Stimulated activated CD8-positive, alpha-beta memory T cell treated with anti-CD3 and anti-CD28 coated beads, Interleukin-7, amount 100 ng/mL, for 48 hours (primary cell): Measurements from ENCODE around the gene ALDH1A1.
"Not testable (repeated sequence)": the region's sequence is repeated elsewhere in the genome, so short reads cannot be mapped to it uniquely, and the experiment has no call there.

Experiments used
- DNase-seq, 2 donors: peaks; one replicate each; pipeline ENCODE4 v3.0.0-alpha.2; 2020; ENCODE audit warnings: low read depth in 1 of 2; ENCODE audit errors: extremely low read depth in 1 of 2

Gene ALDH1A1

DNA sequence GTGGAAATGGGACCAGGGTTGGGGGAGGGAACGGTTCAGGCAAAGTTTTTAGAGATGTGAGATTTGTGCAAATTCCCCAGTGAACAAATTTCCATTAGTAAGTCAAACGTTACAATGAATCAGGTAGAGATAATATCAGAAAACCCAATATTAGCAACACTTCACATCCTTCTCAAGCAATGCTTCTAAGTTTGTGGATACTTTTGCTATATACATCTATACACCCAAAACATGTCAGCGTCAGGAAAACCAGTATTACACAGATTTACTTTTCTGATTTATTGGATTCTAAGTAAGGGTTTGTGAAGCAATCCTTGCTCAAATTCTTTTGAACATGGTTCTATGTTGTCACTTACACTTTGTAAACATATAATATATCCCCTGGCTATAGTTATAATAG, 6.5 kb downstream of the ALDH1A1 start:
- no peak for DNase-seq

DNA sequence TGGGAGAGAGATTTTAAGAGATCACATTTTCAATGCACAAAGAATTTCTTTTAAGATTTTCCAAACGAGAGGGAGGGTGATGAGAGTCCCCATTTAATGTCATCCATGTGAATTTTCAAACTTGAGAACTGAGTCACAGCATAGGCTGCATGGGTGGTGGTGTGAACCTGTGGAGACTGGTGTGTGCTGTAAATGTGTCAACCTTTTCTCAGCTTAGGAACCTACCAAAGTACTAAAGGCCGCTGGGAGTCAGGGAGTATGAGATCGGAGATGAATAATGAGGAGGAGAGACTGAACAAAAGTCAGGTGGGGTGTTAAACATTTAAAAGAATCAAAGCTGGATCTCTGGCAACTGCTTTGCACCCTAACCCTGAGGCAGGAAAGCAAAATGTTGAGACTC, 7.5 kb downstream of the ALDH1A1 start:
- DNase-seq = no peak

DNA sequence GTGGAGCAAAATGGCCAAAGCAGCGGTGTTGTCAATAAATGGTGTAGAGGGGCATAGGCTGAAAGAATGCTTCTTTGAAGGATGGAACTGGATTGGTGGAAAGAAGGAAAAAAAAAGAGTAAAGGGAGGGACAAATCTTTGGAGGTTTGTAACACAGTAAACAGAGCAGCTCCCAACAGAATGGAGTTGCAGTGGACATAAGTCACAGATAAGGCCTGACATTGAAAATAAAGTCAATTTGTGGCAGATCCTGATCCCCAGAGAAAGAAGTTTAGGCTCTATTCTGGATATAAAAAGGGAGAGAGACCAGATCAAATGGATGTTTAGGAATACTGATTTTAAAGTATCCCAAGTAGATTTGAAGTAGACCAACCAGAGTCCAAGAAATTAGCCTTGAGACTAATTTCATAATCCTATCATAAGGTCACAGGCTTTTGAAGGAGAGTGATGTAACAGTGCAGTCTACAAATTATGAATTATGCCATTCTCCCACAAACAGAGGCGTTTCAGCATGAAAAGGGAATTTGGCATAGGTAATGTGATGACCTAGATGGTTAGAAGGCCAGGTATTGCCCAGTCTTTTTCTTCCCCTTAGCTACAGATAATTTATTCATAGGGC, 8.9 kb downstream of the ALDH1A1 start:
- no peak for DNase-seq

DNA sequence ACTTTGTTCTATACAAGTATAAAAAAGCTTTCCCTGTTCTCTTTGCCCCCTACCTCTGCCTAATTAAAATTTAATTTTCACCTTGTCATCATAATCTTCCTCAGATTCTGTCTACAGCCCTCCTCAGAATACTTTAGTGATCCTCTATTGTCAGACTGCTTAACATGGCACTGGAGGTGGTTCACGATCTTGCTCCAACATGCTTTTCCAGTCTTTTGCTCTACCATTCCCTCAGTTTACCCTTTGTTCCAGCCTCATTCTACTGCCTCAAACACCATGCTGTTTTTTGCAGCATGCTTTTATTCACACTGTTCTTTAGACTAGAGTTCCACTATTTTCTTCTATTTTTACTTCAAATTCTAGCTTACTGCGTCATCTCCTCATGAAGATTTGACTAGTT, 10.4 kb downstream of the ALDH1A1 start:
- no peak for DNase-seq

DNA sequence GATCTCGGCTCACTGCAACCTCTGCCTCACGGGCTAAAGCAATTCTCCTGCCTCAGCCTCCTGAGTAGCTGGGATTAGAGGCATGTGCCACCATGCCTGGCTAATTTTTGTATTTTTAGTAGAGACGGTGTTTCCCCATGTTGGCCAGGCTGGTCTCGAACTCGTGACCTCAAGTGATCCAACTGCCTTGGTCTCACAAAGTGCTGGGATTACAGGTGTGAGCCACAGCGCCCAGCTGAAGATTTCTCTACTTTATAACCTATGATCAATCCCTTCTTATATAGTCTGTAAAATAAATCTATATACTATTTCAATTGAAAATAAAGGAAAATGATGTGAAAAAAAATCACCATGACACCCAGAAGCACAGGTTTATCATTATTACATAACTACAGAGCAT, 13.3 kb downstream of the ALDH1A1 start:
- not testable (repeated sequence) for DNase-seq

DNA sequence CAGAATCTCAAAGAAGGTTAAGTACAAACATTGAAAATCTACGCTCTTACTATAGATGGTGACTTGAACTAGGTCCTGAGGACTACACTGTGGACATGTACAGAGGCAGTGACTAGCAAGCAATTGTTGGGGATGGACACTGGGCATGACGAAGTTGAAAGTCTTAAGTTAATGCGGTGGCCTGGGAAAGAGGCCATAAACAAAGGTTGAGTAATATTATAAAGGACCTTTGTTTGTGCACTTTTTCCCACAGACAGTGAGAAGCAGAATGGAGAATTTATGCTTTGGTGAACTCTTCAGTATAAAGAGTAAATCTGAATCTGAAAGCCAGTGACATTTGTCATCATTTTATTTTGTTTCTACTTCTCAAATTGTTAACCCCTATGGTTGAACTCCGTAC, 15.3 kb downstream of the ALDH1A1 start:
- DNase-seq = no peak

DNA sequence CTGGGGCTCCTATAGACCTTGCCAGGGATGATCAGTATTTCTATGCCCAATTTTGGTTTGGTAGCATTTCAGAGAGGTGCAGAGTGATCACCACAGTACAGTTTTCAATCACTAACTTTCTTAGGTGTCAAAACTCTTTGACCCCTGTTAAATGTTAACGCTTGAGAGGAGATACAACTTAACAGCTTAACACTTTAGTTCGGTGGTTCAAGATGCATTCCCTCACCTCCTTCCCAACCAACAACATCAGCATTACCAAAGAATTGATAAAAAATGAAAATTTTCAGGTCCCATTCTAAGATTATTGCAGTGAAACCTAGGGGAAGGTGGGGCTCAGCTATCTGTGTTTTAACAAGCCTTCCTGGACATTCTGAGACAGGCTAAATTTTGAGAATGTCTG, 16.2 kb downstream of the ALDH1A1 start:
- no peak for DNase-seq

DNA sequence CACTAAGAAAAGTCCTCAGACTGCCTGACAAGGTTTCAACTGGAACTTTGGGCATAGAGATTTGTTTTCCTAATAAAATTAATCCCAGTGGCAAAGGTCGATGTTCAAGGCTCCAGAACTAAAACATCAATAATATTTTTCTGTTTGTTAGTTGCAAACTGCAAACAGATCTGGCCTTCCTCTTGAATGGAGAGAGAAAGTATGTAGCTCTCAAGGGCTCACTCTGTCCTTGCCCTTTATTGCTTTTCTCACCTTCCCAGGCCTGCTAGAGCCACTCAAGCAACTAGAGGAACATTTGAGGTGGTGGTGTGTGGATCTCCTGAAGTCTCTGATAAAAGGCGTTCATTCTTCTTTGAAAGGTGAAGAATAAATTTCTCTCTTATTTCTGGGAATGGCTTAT, 16.6 kb downstream of the ALDH1A1 start:
- DNase-seq = no peak

DNA sequence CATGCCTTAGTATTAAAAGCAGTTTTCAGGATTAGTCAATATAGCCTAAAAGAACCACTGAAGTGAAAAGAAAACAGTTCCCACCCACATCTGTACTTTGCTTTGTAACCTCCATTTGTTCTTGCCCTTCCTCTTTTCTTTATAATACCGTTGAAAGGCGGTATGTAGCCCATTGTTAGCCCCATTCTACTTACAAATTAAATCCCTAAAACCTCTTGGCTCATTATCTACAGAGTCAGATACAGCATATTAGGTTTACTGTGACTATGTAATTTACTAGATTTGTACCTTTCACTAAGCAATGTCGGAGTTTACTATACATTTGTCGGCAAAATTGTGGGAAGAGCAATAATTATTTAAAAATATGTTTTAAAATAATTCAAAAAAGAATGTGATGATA, 17.3 kb downstream of the ALDH1A1 start:
- no peak for DNase-seq

DNA sequence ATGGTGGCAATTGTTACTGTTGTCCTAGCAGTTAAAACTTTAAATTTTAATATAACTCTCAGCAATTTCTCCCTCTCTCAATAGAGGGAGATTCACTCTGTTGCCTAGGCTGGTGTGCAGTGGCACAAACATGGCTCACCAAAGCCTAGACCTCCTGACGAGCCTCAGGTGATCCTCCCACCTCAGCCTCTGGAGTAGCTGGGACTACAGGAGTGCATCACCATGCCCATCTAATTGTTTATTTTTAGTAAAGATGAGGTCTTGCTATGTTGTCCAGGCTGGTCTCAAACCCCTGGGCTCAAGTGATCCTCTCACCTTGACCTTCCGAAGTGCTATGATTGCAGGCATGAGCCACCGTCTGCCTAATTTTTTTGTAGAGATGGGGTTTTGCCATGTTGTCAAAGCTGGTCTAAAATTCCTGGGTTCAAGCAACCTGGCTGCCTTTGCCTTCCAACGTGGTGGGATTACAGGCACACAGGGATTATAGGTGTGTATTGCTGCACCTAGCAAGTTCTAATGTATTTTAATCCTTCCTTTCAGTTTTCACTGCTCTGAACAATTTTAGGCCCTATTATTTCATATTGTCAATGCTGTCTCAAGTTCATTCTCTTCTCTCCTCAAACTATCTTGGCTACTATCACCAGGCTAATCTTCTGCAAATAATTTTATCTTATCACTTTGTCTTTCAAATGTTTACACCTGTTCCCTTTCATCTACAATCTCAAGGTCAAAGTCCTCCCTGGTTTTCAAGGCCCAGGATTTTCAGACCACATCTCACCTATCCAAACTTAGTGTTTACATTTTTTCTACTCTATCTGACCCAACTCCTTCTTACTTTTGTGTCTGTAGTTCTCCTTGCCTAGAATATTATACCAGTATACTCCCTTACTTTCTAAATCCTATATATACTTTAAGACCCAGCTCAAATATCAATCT, 18.9 kb downstream of the ALDH1A1 start:
- DNase-seq = no peak

DNA sequence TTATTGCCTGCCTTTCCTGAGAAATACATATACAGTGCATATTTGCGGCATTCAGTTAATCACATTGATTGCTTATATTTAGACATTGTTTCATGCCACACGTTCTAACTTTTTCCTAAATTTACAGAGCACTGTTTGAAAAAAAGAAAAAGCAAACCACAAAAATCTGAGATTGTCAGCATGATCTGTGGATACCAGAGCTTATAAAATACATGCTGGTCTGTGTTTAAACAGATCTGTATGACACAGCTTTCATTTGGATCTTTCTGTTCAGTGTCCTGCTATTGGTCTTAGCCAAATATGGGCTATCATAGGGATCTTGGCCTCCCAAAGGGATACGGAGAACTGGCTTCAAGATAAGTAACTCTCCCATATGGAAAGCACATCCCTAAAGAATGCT, 20.2 kb downstream of the ALDH1A1 start:
- no peak for DNase-seq

DNA sequence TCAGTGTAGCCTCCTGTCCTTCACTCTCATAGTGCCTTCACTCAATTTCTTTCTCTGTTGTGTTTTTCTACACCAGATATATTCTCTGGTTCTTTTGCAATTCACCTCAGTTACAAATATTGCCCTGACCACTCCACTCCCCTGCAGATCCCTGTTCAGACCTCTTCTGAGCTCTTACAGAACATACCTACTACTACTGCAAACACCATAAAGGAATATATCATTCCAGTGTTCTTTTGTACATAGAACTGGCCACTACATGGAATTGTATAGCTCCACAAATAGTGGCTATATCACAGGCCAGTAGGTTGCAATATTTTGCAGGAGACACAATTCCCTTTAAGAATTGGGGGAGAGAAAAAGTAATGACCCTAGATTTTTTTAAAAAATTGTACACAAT, 21.0 kb downstream of the ALDH1A1 start:
- DNase-seq = no peak

DNA sequence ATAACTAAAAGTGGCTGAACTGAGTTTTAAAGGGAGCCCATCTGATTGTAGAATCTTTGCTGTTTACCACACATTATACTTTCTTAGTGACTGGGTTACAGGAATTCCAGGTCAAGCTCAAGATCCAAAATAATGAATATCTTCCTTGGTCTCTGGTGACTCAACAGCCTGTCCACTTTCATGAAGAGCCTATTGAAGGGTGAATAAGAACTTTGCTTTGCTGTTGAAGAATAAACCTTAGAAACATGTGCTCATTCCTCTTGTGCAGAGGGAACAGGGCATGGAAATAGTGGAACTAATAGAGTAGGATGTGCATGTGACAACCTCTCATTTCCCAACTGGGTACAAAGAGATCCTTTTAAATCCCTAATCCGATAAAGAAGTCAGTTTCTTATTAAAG, 21.4 kb downstream of the ALDH1A1 start:
- no peak for DNase-seq

DNA sequence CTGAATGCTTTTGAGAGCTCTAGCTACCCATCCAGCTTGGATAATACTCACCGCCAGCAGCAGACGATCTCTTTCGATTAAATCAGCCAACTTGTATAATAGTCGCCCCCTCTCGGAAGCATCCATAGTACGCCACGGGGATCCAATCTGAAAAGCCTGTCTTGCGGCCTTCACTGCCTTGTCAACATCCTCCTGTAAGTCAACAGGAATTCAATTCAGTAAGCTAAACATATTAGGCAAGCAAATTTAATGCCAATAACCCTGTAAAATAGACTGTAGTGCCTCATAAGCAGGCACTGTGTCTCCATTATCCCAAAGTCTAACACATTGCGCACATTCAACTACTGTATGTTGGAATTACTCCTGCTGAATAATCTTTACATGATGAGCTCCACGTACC, 22.0 kb downstream of the ALDH1A1 start:
- no peak for DNase-seq

DNA sequence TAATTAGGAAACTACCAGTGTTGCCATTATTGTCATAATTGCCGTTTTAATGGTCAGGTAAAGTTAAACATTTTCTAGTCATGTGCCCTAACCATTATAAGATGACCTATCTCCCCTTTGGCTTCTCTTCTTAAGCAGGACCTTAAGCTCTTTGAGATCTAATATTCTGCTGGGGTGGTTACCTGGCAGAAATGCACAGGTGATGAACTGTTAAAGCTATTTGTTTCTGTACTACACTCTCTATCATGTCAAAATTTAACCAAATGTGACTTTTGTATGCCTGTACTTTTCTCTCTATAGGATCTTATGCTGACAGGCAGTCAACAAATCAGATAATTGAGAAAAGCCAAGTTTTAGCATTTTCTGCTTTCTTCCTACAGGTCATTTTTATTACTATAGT, 23.3 kb downstream of the ALDH1A1 start:
- no peak for DNase-seq

DNA sequence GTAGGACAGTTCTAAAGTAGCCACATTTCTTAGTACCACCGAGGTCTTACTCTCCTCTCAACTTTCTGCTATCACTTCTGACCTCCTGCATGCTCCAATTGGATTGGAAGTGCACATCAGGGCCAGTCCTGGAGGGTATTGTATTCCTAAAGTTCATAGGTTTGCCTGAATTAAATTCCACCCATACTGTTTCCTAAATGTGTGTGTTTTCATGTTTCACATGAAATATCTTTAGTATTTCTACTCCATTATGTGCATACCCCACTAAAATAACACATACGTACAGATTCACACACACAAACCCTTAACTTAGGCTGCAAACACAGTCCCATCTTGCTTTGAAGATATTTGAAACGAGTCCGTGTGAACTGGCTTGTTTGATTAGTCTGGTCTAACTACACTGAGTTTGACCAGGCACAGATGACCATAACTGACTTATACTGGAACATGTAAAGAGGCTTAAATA, 24.8 kb downstream of the ALDH1A1 start:
- DNase-seq = no peak

DNA sequence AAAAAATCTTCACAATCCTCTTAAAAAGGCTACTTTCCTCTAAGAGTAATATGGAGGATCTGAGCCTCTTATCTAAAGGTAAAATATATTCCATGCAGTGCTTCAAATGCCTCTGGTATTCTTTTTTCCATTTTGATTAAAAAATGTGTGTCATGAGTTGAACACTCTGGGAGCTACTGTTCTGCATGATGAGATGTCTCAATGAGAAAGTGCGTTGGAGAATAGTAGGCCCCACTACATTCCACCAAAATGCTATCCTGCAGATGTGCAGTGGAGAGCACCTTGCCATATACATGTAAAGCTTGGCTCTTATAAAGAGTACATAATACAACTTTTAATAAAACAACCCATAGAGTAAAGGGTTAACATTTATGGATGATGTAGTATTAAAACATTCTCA, 26.3 kb downstream of the ALDH1A1 start:
- DNase-seq = no peak

DNA sequence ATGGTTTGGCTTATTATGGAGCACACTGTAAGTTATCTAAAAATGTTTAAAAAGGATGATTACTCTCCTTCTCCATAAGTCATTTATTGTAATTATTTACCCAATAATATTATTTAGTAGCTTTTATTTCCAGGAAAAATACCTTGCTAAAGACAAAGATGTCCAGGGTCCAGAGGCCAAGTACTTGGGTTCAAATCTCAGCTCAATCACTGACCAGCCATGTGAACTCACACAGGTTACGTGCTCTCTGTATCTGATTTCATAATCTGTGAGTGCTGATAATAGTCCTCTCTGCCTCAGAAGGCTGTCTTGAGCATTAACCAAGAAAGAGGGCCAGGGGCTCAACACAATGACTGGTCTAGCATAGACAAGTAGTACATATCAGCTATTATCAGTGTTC, 27.0 kb downstream of the ALDH1A1 start:
- DNase-seq = no peak

DNA sequence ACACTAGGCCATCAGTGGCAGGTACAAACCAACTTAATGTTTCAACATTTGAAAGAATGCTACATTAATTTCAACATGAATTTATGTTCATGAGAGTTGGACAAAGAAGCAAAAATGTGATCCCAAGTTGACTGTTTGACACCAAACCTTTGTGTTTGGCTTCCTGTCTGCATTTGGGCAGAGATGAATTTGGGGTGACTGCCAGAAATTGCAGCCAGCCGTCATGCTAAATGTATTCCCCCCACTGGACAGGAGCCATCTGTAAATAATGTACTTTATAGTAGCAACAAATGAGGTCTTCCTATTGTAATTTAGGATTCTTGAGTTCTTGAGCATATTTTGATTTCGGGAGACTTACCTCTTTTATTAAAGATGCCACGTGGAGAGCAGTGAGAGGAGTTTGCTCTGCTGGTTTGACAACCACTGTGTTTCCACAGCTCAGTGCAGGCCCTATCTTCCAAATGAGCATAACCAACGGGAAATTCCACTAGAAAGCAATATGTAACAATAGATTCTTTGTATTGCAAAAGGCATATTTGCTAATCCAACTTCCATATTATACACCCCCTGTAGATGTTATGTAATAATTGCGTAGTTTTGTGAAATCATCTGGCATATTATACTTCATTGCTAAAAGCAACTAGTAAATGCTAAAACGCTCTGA, 27.6 kb downstream of the ALDH1A1 start:
- no peak for DNase-seq

DNA sequence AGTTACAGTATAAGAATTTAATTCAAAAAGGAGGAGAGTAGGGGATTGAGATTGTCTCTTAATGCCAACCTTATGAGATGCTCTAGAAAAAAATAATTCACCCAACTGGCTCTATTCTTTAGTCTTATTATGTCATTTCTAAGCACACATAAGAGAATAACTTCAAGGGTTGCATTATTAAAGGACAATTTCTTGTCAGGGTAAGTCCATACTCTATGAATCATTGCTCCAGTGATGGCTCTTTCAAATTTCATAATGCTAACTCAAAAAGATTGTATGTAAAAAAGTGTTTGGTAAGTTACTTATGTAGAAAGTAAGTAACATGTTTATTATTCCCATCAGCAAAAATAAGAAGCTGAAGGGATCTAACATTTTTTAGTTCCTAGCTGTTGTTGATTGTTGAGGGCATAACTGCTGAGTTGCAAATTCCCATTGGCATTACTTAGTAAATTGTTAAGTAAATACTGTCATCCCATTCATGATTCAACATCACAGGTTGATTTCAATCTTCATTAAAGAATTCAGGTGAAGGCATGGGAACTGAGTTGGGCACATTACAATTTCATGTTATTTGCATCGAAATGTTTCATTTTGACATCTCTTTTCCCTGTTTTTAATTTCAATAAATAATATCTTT, 28.6 kb downstream of the ALDH1A1 start:
- no peak for DNase-seq

DNA sequence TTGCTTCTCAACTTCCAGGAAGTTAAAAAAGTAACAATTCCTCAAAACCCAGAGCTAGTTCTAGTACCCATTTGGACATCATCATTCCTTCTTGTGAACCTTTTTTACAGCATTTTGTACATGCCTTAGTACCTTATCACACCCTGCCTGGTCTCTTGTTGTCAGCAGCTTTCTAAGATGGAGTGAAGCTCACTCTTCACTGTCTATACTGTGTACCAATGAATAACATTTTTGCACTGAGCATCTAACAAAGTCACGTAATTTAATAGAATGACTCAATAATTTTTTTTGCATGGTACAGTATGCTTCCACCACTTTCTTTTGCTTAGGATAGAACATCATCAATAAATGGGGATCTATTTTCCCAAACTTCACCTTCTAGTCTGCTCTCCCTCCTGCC, 29.8 kb downstream of the ALDH1A1 start:
- DNase-seq = no peak
